Spleen (tissue), 11 donors: ENCODE measurements around the gene THOC6. TPM values are rescaled to one million over a fixed set of nuclear protein-coding genes. Genes with fewer than 3 reads are reported as not detected.

Experiments
- DNase-seq: peaks from one replicate; pipeline ENCODE4 v3.0.0-alpha.2; 2020
- H3K27ac ChIP-seq, 8 donors: fragments of 200-600 bp; sonication (generic) in 7 of 8; 1 replicate in 4 of 8; 2 replicates in 4 of 8; pipeline versions ENCODE4 v1.5.0 to v1.8.0; 2016 to 2021; ENCODE audit warnings: inconsistent platforms in 4 of 8, mild to moderate bottlenecking in 4 of 8, moderate library complexity in 1 of 8
- H3K27me3 ChIP-seq, 7 donors: fragments of 200-600 bp; sonication (generic) in 6 of 7; replicated peaks in 1 of 7; 1 replicate in 4 of 7; 2 replicates in 3 of 7; pipeline versions ENCODE4 v1.5.0 to v1.8.0; 2016 to 2021; ENCODE audit warnings: inconsistent platforms in 3 of 7, mild to moderate bottlenecking in 1 of 7
- H3K36me3 ChIP-seq, 6 donors: fragments of 200-600 bp; sonication (generic) in 5 of 6; 1 replicate in 4 of 6; 2 replicates in 2 of 6; pipeline versions ENCODE4 v1.5.0 to v1.8.0; 2016 to 2021; ENCODE audit warnings: inconsistent platforms in 2 of 6
- H3K4me1 ChIP-seq, 6 donors: fragments of 200-600 bp; sonication (generic) in 5 of 6; 1 replicate in 3 of 6; 2 replicates in 3 of 6; pipeline versions ENCODE4 v1.5.0 to v1.8.0; 2016 to 2021; ENCODE audit warnings: inconsistent platforms in 3 of 6
- H3K4me3 ChIP-seq, 8 donors: fragments of 200-600 bp; sonication (generic) in 7 of 8; 1 replicate in 4 of 8; 2 replicates in 4 of 8; pipeline versions ENCODE4 v1.5.0 to v1.8.0; 2016 to 2021; ENCODE audit warnings: inconsistent platforms in 4 of 8, mild to moderate bottlenecking in 4 of 8, moderate library complexity in 2 of 8
- H3K9me3 ChIP-seq, 8 donors: fragments of 200-600 bp; sonication (generic) in 7 of 8; 1 replicate in 4 of 8; 2 replicates in 4 of 8; pipeline versions ENCODE4 v1.5.0 to v1.8.0; 2016 to 2021; ENCODE audit warnings: inconsistent platforms in 4 of 8
- POLR2A ChIP-seq, 3 donors: fragments of 450-650 bp; IDR thresholded peaks; one replicate each; pipeline ENCODE4 v1.5.1; 2017; ENCODE audit warnings: antibody characterized with exemption in 3 of 3, mild to moderate bottlenecking in 1 of 3
- POLR2AphosphoS5 ChIP-seq, 3 donors: sonication (generic); formaldehyde crosslinking; IDR thresholded peaks; one replicate each; pipeline ENCODE4 v1.5.1; 2017; ENCODE audit warnings: antibody characterized with exemption in 3 of 3
- WGBS, 5 donors: extraction: QIAGEN DNeasy Blood & Tissue Kit in 3 of 5; methylation state at CpG; one replicate each; pipeline versions ENCODE4 v1.1.5 to v1.1.7; 2013 to 2018; 5-methylcytosine and 5-hydroxymethylcytosine counted together
- intact Hi-C: fragments of 100-400 bp; cut with DNase I; formaldehyde crosslinking; loops from one replicate; pipeline ENCODE4 v1.15.0; 2023; ENCODE audit warnings: low total_unique reads
- polyA plus RNA-seq, 3 donors: library from polyadenylated mRNA; stranded (reverse); fragments of 200-250 nt; gene quantifications; one replicate each; pipeline ENCODE4 v1.2.1, GENCODE V29; 2013
- total RNA-seq, 7 donors: library from RNA; depleted of rRNA in 3 of 7; stranded (reverse); fragments of >200 nt in 3 of 7; fragmentation: NEBNext Ultra II Directional in 4 of 7; extraction: Animal tissue kit (Norgen Biotek cat#: 25700) in 4 of 7; gene quantifications; one replicate each; pipeline versions ENCODE4 v1.1.0 to v1.2.1, GENCODE V29; 2016 to 2021
- TF ChIP-seq, protein P1 (sequence below), 11 experiments: fragments of 200-600 bp in 7 of 11; fragments of 450-650 bp in 4 of 11; sonication (generic) in 4 of 11; IDR thresholded peaks in 8 of 11; conservative IDR thresholded peaks in 3 of 11; 1 replicate in 7 of 11; 2 replicates in 4 of 11; pipeline versions ENCODE4 v1.4.0 to v1.8.0; 2016 to 2021; ENCODE audit warnings: antibody characterized with exemption in 11 of 11, inconsistent platforms in 4 of 11, mild to moderate bottlenecking in 1 of 11
- donor health status: healthy with polysubstance abuse.
- donor health status: DM: no; HTN: no; CAD: no; lungs with moderate emphysema.
- donor health status: DM: no; HTN: no; CAD: no.
- donor health status: Bipolar disorder and iron deficiency.
- donor health status: healthy.
- donor health status: DM: no; HTN: no; CAD: no.
- donor health status: DM: yes; HTN: yes; CAD: no.

THOC6 gene
- total and polyA plus RNA-seq, 10 donors = 19.3 to 57.2 (median 28.2) TPM

DNA sequence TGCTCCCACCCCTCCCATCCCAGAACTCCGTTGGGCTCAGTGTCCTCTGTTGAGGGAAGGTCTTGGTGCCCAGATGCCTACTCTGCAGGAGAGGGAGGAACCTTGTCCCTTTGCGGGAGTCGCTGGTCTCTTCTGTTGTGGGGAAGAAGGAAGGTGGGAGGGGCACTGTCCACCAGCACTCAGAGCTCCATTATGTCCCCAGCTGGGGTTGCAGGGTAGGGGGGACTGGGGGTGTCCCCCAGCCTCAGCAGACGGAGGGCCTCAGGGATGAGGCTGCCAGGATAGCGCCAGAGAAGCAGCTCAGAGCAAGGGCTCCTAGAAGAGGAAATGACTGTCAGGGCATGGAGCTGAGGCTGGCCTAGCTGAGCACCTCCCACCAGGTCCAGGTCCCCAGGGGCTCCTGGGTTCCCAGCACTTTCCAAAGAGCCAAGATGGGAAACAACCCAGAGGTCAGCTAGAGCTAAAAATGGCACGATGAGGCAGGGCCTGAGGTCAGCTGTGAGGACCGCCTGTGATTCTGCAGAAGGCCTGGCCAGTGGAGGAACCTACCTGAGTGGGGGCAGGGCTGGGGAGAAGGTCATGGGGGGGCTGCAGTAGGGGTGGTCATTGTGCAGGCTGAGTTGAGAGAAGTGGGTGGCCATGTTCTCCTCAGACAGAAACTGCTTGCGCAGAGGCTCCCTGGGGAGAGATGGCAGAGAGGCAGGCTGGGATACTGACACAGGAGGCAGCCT lies 986 bp upstream of the THOC6 start:
- H3K36me3 ChIP-seq = peaks cover 0 to 26% (median 18%) of the 10 kb centered on the region in 6 donors
- TF ChIP-seq POLR2AphosphoS5 (IDR thresholded peaks at IDR 0.05) (no peak), POLR2A (IDR thresholded peaks at IDR 0.05) (no peak)
- intact Hi-C loops = no loop called here
- peak overlapping the region in 7 of 8 donors; percentile 50 to 86 (median 65) for H3K4me3 ChIP-seq
- H3K27ac ChIP-seq = peak overlapping the region; percentile 94 to 97 (median 95)
- peaks cover 42 to 85% (median 70%) of the 10 kb centered on the region in 6 donors for H3K4me1 ChIP-seq
- 47 to 63% (median 56%) methylated on average over 8 of the region's 8 CpGs for WGBS, 5 donors
- H3K27me3 ChIP-seq = peaks cover 0 to 15% (median 8%) of the 10 kb centered on the region in 7 donors
- DNase-seq = peak; percentile 78
- H3K9me3 ChIP-seq = no peaks in the 10 kb centered on the region

DNA sequence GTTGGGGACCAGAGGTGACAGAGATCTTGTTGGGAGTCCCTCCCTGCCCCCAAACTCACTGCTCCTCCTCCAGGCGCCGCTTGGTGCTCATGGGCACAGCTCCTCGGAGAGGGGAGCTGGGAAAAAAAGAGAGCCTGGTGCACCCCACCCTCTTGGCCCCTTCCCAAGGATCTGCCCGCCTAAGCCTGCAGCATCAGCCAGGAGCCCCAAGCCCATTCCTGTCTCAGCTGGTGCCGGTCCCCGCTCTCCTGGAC lies 493 bp upstream of the THOC6 start:
- DNase-seq = no peak
- Histone ChIP-seq H3K4me1 (peaks cover 43 to 85% (median 70%) of the 10 kb centered on the region in 6 donors), H3K9me3 (no peaks in the 10 kb centered on the region), H3K4me3 (peak overlapping the region; percentile 29 to 86 (median 63)), H3K27me3 (peaks cover 0 to 14% (median 3%) of the 10 kb centered on the region in 7 donors), H3K36me3 (peaks cover 0 to 27% (median 18%) of the 10 kb centered on the region in 6 donors), H3K27ac (peak overlapping the region; percentile 94 to 97 (median 95))
- WGBS, 5 donors = 12 to 55% (median 34%) methylated on average over 4 to 6 of the region's 6 CpGs
- intact Hi-C loops = no loop called here
- TF ChIP-seq POLR2AphosphoS5 (IDR thresholded peaks at IDR 0.05) (no peak), POLR2A (IDR thresholded peaks at IDR 0.05) (no peak)
- TF ChIP-seq, protein P1, sequence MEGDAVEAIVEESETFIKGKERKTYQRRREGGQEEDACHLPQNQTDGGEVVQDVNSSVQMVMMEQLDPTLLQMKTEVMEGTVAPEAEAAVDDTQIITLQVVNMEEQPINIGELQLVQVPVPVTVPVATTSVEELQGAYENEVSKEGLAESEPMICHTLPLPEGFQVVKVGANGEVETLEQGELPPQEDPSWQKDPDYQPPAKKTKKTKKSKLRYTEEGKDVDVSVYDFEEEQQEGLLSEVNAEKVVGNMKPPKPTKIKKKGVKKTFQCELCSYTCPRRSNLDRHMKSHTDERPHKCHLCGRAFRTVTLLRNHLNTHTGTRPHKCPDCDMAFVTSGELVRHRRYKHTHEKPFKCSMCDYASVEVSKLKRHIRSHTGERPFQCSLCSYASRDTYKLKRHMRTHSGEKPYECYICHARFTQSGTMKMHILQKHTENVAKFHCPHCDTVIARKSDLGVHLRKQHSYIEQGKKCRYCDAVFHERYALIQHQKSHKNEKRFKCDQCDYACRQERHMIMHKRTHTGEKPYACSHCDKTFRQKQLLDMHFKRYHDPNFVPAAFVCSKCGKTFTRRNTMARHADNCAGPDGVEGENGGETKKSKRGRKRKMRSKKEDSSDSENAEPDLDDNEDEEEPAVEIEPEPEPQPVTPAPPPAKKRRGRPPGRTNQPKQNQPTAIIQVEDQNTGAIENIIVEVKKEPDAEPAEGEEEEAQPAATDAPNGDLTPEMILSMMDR (IDR thresholded peaks at IDR 0.05 in 8 of 11, conservative IDR thresholded peaks at IDR 0.05 in 3 of 11) = no peak

DNA sequence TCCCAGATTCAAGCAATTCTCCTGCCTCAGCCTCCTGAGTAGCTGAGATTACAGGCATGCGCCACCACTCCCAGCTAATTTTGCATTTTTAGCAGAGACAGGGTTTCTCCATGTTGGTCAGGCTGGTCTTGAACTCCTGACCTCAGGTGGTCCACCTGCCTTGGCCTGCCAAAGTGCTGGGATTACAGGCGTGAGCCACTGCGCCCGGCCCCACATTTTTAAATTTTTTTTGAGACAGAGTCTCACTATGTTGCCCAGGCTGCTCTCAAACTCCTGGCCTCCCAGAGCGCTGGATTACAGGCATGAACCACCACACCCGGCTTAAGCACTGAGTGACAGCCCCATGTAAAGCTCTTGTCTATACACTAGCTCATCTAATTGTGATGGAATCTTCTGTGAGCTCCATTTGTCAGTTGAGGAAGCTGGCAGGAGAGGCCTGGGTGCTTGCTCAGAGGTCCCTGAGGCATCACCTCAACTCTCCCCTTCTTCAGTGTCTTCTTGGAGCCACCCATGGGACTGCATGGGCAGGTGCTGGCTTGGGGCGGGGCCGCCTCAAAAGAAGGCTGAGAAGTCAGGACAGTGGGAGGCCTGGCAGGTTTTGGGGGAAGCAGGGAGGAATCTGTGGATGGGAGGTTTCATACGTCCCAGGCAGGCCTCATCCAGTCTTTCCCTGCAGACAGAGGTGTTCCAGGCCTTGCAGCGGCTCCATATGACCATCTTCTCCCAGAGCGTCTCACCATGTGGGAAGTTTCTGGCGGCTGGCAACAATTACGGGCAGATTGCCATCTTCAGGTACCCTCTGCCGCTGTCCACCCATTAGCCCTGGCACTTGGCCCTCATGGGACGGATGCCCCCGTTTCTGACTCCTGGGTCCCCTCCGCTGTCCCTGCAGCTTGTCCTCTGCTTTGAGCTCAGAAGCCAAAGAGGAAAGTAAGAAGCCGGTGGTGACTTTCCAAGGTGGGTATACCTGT lies 1.5 kb downstream of the THOC6 start:
- intact Hi-C loops = no loop called here
- WGBS, 5 donors = 95 to 96% (median 96%) methylated on average over 18 of the region's 18 CpGs
- H3K4me1 ChIP-seq = peaks cover 37 to 86% (median 70%) of the 10 kb centered on the region in 6 donors
- peak; percentile 78 for DNase-seq
- peaks cover 0 to 23% (median 18%) of the 10 kb centered on the region in 7 donors for H3K27me3 ChIP-seq
- H3K27ac ChIP-seq = peak overlapping the region in 1 of 8 donors; percentile 94
- H3K9me3 ChIP-seq = no peaks in the 10 kb centered on the region
- TF ChIP-seq, protein P1 (IDR thresholded peaks at IDR 0.05 in 8 of 11, conservative IDR thresholded peaks at IDR 0.05 in 3 of 11) = no peak
- no peak for TF ChIP-seq POLR2A (IDR thresholded peaks at IDR 0.05)
- TF ChIP-seq POLR2AphosphoS5 (IDR thresholded peaks at IDR 0.05) = no peak
- H3K36me3 ChIP-seq = peaks cover 0 to 27% (median 18%) of the 10 kb centered on the region in 6 donors
- H3K4me3 ChIP-seq = no peak overlapping the region

GRCh38 chr16:3026003-3026378 lies 2.2 kb downstream of the THOC6 start:
- Histone ChIP-seq H3K27me3 (peaks cover 0 to 30% (median 25%) of the 10 kb centered on the region in 7 donors), H3K27ac (no peak overlapping the region), H3K9me3 (no peaks in the 10 kb centered on the region), H3K4me1 (peaks cover 35 to 86% (median 64%) of the 10 kb centered on the region in 6 donors), H3K4me3 (no peak overlapping the region), H3K36me3 (peaks cover 0 to 27% (median 18%) of the 10 kb centered on the region in 6 donors)
- TF ChIP-seq, protein P1 (IDR thresholded peaks at IDR 0.05 in 8 of 11, conservative IDR thresholded peaks at IDR 0.05 in 3 of 11) = no peak
- no peak for TF ChIP-seq POLR2A (IDR thresholded peaks at IDR 0.05)
- TF ChIP-seq POLR2AphosphoS5 (IDR thresholded peaks at IDR 0.05) = no peak
- DNase-seq = no peak
- WGBS, 5 donors = 89 to 95% (median 94%) methylated on average over 8 of the region's 8 CpGs
- intact Hi-C loops = no loop called here
